Left colon (tissue), 2 donors: ENCODE results near the gene SPAG4. TPM values are rescaled to one million over a fixed set of nuclear protein-coding genes. Genes with fewer than 3 reads are reported as not detected.

Experiments used
- total RNA-seq, 2 donors: library from RNA; stranded (reverse); fragmentation: NEBNext Ultra II Directional; extraction: Animal tissue kit (Norgen Biotek cat#: 25700); gene quantifications; one replicate each; pipeline ENCODE4 v1.2.1, GENCODE V29; 2021
- donor health status: DM: no; HTN: no; CAD: no.
- donor health status: DM: yes; HTN: yes; CAD: no.

Gene SPAG4
- total RNA-seq, 2 donors from 2014 or later, result 3.2 to 5.8 TPM

Other genes with a start within 250 kb of the SPAG4 start
- gene UQCC1, start 203.9 kb upstream of the SPAG4 start, total RNA-seq, result 10 to 100 TPM; 57.2 to 63.1 TPM
- under 1 TPM in 1 of 2 donors, not detected in 1; 0.47 TPM for gene GDF5, start 177.6 kb upstream of the SPAG4 start, total RNA-seq
- gene CEP250, start 160.2 kb upstream of the SPAG4 start, total RNA-seq, result 10 to 100 TPM; 22.5 to 23.2 TPM
- gene C20orf173, start 86.2 kb upstream of the SPAG4 start, total RNA-seq, result not detected
- gene ERGIC3, start 73.8 kb upstream of the SPAG4 start, total RNA-seq, result 100 to 1,000 TPM; 262 to 278 TPM
- 100 to 1,000 TPM; 108 to 126 TPM for gene CPNE1, start 49.1 kb downstream of the SPAG4 start, total RNA-seq
- gene RBM12, start 49.1 kb downstream of the SPAG4 start, total RNA-seq, result 10 to 100 TPM; 63.5 to 73.0 TPM
- gene NFS1, start 83.5 kb downstream of the SPAG4 start, total RNA-seq, result 10 to 100 TPM; 31.5 to 39.0 TPM
- gene ROMO1, start 83.6 kb downstream of the SPAG4 start, total RNA-seq, result 100 to 1,000 TPM; 148 to 151 TPM
- 100 to 1,000 TPM; 221 to 232 TPM for gene RBM39, start 126.4 kb downstream of the SPAG4 start, total RNA-seq
- gene PHF20, start 156.2 kb downstream of the SPAG4 start, total RNA-seq, result 10 to 100 TPM; 21.9 to 25.4 TPM